Endothelial cell of hepatic sinusoid (primary cell): ENCODE data around the gene COL13A1.

Source experiments
- in situ Hi-C: cut with HindIII; loops from 2 replicates; pipeline ENCODE4 v1.10.0; 2017; ENCODE audit warnings: low sequenced_read_pairs

COL13A1 gene

GRCh38 chr10:69818676-69819239, 17.1 kb downstream of the COL13A1 start:
- in situ Hi-C loops = no loop called here

- in situ Hi-C loops = loop anchor here (5.0 kb wide), 1 partner anchor 82 kb away; no protein-coding TSS in a partner anchor
Measured at GRCh38 chr10:69819716-69820506, 18.2 kb downstream of the COL13A1 start.

GRCh38 chr10:69820817-69821216, 19.1 kb downstream of the COL13A1 start:
- in situ Hi-C loops = loop anchor here (5.0 kb wide), 1 partner anchor 81 kb away; no protein-coding TSS in a partner anchor

GRCh38 chr10:69825604-69826003, 23.9 kb downstream of the COL13A1 start:
- in situ Hi-C loops = loop anchor here (5.0 kb wide), 1 partner anchor 37 kb away; no protein-coding TSS in a partner anchor

- in situ Hi-C loops = loop anchor here (5.0 kb wide), 1 partner anchor 36 kb away; no protein-coding TSS in a partner anchor
Measured at GRCh38 chr10:69826094-69826493, 24.4 kb downstream of the COL13A1 start.

GRCh38 chr10:69826789-69827554, 25.3 kb downstream of the COL13A1 start:
- in situ Hi-C loops = loop anchor here (5.0 kb wide), 1 partner anchor 35 kb away; no protein-coding TSS in a partner anchor

GRCh38 chr10:69828144-69828870, 26.6 kb downstream of the COL13A1 start:
- in situ Hi-C loops = loop anchor here (5.0 kb wide), 1 partner anchor 34 kb away; no protein-coding TSS in a partner anchor

GRCh38 chr10:69829775-69830174, 28.1 kb downstream of the COL13A1 start:
- in situ Hi-C loops = loop anchor here (5.0 kb wide), 1 partner anchor 33 kb away; no protein-coding TSS in a partner anchor

- in situ Hi-C loops = no loop called here
Measured at GRCh38 chr10:69831231-69831855, 29.6 kb downstream of the COL13A1 start.

- in situ Hi-C loops = no loop called here
Measured at GRCh38 chr10:69835233-69835632, 33.5 kb downstream of the COL13A1 start.

GRCh38 chr10:69835875-69836730, 34.4 kb downstream of the COL13A1 start:
- in situ Hi-C loops = no loop called here

GRCh38 chr10:69836731-69837030, 35.0 kb downstream of the COL13A1 start:
- in situ Hi-C loops = no loop called here

- in situ Hi-C loops = no loop called here
Measured at GRCh38 chr10:69837261-69837660, 35.6 kb downstream of the COL13A1 start.

GRCh38 chr10:69838418-69838817, 36.7 kb downstream of the COL13A1 start:
- in situ Hi-C loops = no loop called here

GRCh38 chr10:69838853-69839252, 37.1 kb downstream of the COL13A1 start:
- in situ Hi-C loops = no loop called here

- in situ Hi-C loops = loop anchor here (5.0 kb wide), 1 partner anchor 48 kb away; no protein-coding TSS in a partner anchor
Measured at GRCh38 chr10:69839696-69840345, 38.1 kb downstream of the COL13A1 start.

GRCh38 chr10:69840773-69841172, 39.1 kb downstream of the COL13A1 start:
- in situ Hi-C loops = loop anchor here (5.0 kb wide), 1 partner anchor 48 kb away; no protein-coding TSS in a partner anchor

- in situ Hi-C loops = loop anchor here (5.0 kb wide), 1 partner anchor 50 kb away; no protein-coding TSS in a partner anchor
Measured at GRCh38 chr10:69842020-69842419, 40.3 kb downstream of the COL13A1 start.

- in situ Hi-C loops = loop anchor here (5.0 kb wide), 1 partner anchor 51 kb away; no protein-coding TSS in a partner anchor
Measured at GRCh38 chr10:69842882-69843281, 41.2 kb downstream of the COL13A1 start.
